ENCODE data around the gene APBA3. TPM values are rescaled to one million over a fixed set of nuclear protein-coding genes. Genes with fewer than 3 reads are reported as not detected.
A peak's percentile ranks its signal among the peaks of the same experiment; 100 is the strongest.

APBA3 gene
- total RNA-seq, 1 donor, result 24.2 TPM

DNA sequence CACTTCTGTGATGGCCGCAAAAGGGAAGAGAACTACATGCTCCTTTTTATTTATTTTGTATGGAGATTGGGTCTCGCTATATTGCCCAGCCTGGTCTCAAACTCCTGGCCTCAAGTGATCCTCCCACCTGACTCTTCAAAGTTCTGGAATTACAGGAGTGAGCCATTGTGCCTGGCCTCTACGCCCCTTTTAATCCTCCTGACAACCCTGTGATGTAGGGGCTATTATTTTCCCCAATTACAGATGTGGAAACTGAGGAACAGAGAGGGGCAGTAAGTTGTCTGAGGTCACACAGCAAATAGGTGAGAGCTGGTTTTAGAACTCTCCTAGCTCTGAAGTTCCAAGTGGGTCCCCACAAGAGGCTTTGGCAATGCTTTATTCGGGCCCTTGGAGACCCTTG lies 41.6 kb downstream of the APBA3 start:
- TF ChIP-seq, protein P1, sequence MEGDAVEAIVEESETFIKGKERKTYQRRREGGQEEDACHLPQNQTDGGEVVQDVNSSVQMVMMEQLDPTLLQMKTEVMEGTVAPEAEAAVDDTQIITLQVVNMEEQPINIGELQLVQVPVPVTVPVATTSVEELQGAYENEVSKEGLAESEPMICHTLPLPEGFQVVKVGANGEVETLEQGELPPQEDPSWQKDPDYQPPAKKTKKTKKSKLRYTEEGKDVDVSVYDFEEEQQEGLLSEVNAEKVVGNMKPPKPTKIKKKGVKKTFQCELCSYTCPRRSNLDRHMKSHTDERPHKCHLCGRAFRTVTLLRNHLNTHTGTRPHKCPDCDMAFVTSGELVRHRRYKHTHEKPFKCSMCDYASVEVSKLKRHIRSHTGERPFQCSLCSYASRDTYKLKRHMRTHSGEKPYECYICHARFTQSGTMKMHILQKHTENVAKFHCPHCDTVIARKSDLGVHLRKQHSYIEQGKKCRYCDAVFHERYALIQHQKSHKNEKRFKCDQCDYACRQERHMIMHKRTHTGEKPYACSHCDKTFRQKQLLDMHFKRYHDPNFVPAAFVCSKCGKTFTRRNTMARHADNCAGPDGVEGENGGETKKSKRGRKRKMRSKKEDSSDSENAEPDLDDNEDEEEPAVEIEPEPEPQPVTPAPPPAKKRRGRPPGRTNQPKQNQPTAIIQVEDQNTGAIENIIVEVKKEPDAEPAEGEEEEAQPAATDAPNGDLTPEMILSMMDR (IDR thresholded peaks at IDR 0.05; ENCODE audit: extremely low read depth, low read depth, low read length), result no peak
- no peaks in the 10 kb centered on the region for H4K20me1 ChIP-seq (ENCODE audit: insufficient read depth, low read length)
- DNase-seq (ENCODE audit: insufficient read length, low spot score, missing footprints), result no peak

GRCh38 chr19:3716147-3716668 lies 45.3 kb downstream of the APBA3 start:
- Histone ChIP-seq H3K27ac (ENCODE audit: low read depth, low read length) (no peak overlapping the region), H3K36me3 (ENCODE audit: insufficient read depth, low read length) (no peaks in the 10 kb centered on the region), H3K4me1 (ENCODE audit: insufficient read depth, low read length) (no peaks in the 10 kb centered on the region), H3K79me2 (ENCODE audit: insufficient read depth, low read length) (no peaks in the 10 kb centered on the region), H3K4me2 (ENCODE audit: insufficient read depth, low read length) (no peak overlapping the region), H3K27me3 (ENCODE audit: insufficient read depth, low read length) (peaks cover 20% of the 10 kb centered on the region), H2AFZ (ENCODE audit: low read length) (no peak overlapping the region), H4K20me1 (ENCODE audit: insufficient read depth, low read length) (no peaks in the 10 kb centered on the region), H3K4me3 (ENCODE audit: insufficient read depth, low read length) (no peak overlapping the region), H3K9me3 (ENCODE audit: low read depth, low read length) (no peaks in the 10 kb centered on the region)
- DNase-seq (ENCODE audit: insufficient read length, low spot score, missing footprints), result no peak
- TF ChIP-seq, protein P1 (IDR thresholded peaks at IDR 0.05; ENCODE audit: extremely low read depth, low read depth, low read length), result no peak

More for the DNA sequence above, 41.6 kb downstream of the APBA3 start:
- no peaks in the 10 kb centered on the region for H3K9me3 ChIP-seq (ENCODE audit: low read depth, low read length)
- H3K27ac ChIP-seq (ENCODE audit: low read depth, low read length), result no peak overlapping the region
- H3K79me2 ChIP-seq (ENCODE audit: insufficient read depth, low read length), result no peaks in the 10 kb centered on the region
- H3K4me1 ChIP-seq (ENCODE audit: insufficient read depth, low read length), result no peaks in the 10 kb centered on the region
- H3K27me3 ChIP-seq (ENCODE audit: insufficient read depth, low read length), result peaks cover 32% of the 10 kb centered on the region
- H3K36me3 ChIP-seq (ENCODE audit: insufficient read depth, low read length), result no peaks in the 10 kb centered on the region
- no peak overlapping the region for H2AFZ ChIP-seq (ENCODE audit: low read length)
- H3K4me3 ChIP-seq (ENCODE audit: insufficient read depth, low read length), result no peak overlapping the region
- H3K4me2 ChIP-seq (ENCODE audit: insufficient read depth, low read length), result no peak overlapping the region

- Histone ChIP-seq H3K4me3 (ENCODE audit: insufficient read depth, low read length) (no peak overlapping the region), H2AFZ (ENCODE audit: low read length) (no peak overlapping the region), H3K27me3 (ENCODE audit: insufficient read depth, low read length) (peaks cover 20% of the 10 kb centered on the region), H3K36me3 (ENCODE audit: insufficient read depth, low read length) (no peaks in the 10 kb centered on the region), H3K27ac (ENCODE audit: low read depth, low read length) (no peak overlapping the region), H3K79me2 (ENCODE audit: insufficient read depth, low read length) (no peaks in the 10 kb centered on the region), H3K4me1 (ENCODE audit: insufficient read depth, low read length) (peaks cover 5% of the 10 kb centered on the region), H4K20me1 (ENCODE audit: insufficient read depth, low read length) (no peaks in the 10 kb centered on the region), H3K9me3 (ENCODE audit: low read depth, low read length) (no peaks in the 10 kb centered on the region), H3K4me2 (ENCODE audit: insufficient read depth, low read length) (no peak overlapping the region)
- DNase-seq (ENCODE audit: insufficient read length, low spot score, missing footprints), result peak; percentile 76
- TF ChIP-seq, protein P1 (IDR thresholded peaks at IDR 0.05; ENCODE audit: extremely low read depth, low read depth, low read length), result no peak
Observed at GRCh38 chr19:3712663-3713611, 48.6 kb downstream of the APBA3 start.

DNA sequence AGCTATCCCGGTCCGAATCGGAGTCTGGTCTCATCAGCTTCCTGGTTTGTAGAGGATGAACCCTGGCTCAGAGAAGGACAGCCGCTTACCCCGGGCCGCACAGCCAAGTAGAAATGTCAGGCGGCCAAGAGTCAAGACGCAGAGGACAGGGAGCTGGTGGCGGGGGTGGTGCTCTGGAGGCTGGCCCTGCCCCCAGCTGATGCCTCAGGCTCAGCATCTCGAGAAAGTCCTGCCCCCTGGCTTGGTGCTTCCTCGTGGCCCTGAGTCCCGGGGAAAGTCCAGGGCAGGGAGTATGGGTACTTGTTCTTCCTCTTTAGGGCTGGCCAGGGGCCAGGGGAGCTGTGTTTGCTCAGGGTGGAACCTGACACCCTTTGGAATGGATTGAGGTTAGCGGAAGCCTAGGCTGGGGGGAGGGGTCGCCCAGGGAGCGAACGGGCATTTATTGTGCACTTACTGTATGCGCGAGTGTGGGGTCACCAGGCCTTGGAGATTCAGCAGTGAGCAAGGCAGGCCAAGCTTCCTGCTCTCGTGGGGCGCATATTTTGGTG lies 51.2 kb downstream of the APBA3 start:
- Histone ChIP-seq H4K20me1 (ENCODE audit: insufficient read depth, low read length) (no peaks in the 10 kb centered on the region), H3K27me3 (ENCODE audit: insufficient read depth, low read length) (peaks cover 22% of the 10 kb centered on the region), H3K79me2 (ENCODE audit: insufficient read depth, low read length) (no peaks in the 10 kb centered on the region), H3K4me3 (ENCODE audit: insufficient read depth, low read length) (no peak overlapping the region), H3K27ac (ENCODE audit: low read depth, low read length) (no peak overlapping the region), H3K4me2 (ENCODE audit: insufficient read depth, low read length) (no peak overlapping the region), H3K4me1 (ENCODE audit: insufficient read depth, low read length) (peaks cover 5% of the 10 kb centered on the region), H3K9me3 (ENCODE audit: low read depth, low read length) (no peaks in the 10 kb centered on the region), H3K36me3 (ENCODE audit: insufficient read depth, low read length) (no peaks in the 10 kb centered on the region), H2AFZ (ENCODE audit: low read length) (no peak overlapping the region)
- peak; percentile 80 for DNase-seq (ENCODE audit: insufficient read length, low spot score, missing footprints)
- TF ChIP-seq, protein P1 (IDR thresholded peaks at IDR 0.05; ENCODE audit: extremely low read depth, low read depth, low read length), result no peak

All from osteoblast (primary cell).